NCI-H82 treated with DMSO at 0.1 percent for 48 hours (cell line): ENCODE data around the gene CLK2.
A peak's percentile ranks its signal among the peaks of the same experiment; 100 is the strongest.
"Not testable (repeated sequence)": the region's sequence is repeated elsewhere in the genome, so short reads cannot be mapped to it uniquely, and the experiment has no call there.

ENCODE experiments used
- DNase-seq: peaks from one replicate; lab custom pipeline; 2025; ENCODE audit not compliant: unreplicated experiment; lab: John Stamatoyannopoulos, UW

Gene CLK2

GRCh38 chr1:155297384-155297783 lies 24.1 kb upstream of the CLK2 start:
- no peak for DNase-seq

- DNase-seq = no peak
These were observed 23.4 kb upstream of the CLK2 start for GRCh38 chr1:155296661-155297060.

DNA sequence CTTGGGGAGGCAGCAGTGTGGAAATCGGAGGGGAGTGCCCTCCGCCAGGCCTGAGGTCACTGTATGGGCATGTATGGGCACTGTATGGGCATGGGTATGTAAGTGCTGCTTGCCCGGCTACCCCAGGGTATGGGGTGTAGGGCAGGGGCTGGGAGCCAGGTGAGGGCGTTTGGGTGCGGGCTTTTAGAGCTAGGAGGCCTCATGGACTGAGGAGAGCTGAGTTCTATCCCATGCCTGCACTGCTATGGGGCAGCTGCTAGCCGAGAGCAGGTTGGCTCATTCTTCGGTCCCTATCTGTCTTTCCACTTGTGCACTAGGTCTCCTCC lies 22.6 kb upstream of the CLK2 start:
- DNase-seq = no peak

DNA sequence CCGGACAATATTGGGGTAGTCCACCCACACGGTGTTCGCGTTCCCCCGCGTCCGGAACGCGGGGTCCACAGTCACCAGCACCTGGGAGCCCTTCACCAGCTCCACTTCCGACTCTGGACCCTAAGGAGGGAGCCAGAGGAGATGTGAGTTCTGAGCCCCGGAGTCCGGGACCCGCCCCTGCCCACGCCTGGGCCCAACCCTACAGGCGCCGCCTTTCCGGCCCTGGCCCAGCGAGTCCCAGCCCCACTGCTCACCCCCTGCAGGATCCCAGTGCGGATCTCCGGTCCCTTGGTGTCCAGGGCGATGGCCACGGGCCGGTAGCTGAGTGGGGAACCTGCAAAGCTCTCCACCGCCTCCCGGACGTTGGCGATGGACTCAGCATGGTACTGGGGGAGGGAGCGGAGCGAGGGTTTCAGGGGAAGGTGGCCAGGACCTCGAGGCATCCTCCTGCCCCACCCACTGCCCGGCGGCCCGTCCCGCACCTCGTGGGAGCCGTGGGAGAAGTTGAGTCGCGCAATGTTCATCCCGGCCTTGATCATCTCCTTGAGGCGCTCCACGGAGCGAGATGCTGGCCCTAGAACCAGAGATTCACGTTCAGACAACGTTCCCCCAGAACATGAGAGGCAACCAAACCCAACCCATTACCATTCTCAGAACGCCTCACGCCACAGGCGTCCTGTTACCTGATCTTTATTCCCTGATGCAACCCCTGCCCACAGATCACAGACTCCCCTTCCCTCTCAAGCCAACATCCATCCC lies 22.1 kb upstream of the CLK2 start:
- DNase-seq = no peak

DNA sequence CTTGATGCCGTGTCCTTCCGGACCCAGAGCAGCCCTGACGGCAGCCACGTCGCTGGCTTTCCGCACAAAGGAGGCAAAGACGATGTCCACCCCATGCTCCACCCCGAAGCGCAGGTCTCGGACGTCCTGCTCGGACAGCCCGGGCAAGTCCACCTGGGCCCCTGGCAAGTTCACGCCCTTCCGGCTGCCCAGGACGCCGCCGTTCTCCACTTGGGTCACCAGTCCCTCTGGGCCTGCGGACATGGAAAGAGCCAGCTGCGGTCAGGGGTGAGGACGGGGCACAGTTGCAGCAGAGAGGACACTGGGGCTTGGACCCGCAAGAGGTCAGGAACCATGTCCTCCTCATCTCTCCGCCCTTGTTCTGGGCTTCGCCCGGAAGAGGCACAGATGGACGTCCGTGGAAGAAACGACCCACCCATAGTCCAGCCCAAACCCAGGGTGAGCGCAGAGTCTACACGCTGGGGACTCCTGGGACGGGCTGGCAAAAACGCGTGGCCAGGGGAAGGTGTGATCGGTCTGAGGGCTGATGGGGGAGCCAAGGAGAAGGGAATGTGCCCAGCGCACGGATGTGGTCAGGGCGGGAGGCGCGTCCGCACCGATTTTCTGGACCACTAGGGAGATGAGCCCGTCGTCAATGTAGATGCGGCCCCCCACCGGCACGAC lies 21.3 kb upstream of the CLK2 start:
- DNase-seq = no peak

- no peak for DNase-seq
These were observed 19.9 kb upstream of the CLK2 start for GRCh38 chr1:155293086-155293749.

DNA sequence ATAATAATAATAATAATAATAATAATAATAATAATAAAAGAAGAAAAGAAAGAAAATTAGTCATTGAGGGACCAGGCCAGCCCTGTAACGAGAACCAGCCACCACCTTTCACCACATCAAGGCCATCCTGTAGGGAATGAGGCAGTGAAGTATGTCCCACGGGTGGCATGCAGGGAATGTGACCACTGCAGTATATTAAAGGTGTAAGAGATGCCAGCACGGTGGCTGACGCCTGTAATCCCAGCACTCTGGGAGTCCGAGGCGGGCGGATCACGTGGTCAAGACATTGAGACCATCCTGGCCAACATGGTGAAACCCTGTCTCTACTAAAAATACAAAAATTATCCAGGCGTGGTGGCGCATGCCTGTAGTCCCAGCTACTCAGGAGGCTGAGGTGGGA lies 17.7 kb upstream of the CLK2 start:
- DNase-seq = not testable (repeated sequence)

DNA sequence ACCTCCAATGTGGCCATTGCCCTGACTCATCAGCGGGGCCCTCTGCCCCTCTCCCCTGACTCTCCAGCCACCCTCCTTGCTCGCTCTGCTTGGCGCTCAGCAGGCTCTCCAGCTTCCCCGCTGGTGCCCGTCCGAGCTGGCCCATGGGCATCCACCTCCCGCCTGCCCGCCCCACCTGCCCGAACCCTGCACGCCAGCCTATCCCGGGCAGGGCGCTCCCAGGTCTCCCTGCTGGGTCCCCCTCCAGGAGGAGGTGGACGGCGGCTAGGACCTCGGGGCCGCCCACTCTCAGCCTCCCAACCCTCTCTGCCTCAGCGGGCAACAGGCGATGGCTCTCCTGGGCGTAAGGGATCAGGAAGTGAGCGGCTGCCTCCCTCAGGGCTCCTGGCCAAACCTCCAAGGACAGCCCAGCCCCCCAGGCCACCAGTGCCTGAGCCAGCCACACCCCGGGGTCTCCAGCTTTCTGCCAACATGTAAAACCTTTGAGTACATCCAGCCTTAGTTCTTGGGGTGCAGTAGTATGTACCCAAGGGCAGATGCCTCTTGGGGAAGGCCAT lies 14.8 kb upstream of the CLK2 start:
- DNase-seq = no peak

GRCh38 chr1:155286544-155286943 lies 13.2 kb upstream of the CLK2 start:
- DNase-seq = no peak

- no peak for DNase-seq
These were observed 12.3 kb upstream of the CLK2 start for GRCh38 chr1:155285631-155286044.

- DNase-seq = no peak
These were observed 11.8 kb upstream of the CLK2 start for GRCh38 chr1:155285063-155285462.

- no peak for DNase-seq
These were observed 11.2 kb upstream of the CLK2 start for GRCh38 chr1:155284476-155284875.

GRCh38 chr1:155282488-155283091 lies 9.3 kb upstream of the CLK2 start:
- no peak for DNase-seq

DNA sequence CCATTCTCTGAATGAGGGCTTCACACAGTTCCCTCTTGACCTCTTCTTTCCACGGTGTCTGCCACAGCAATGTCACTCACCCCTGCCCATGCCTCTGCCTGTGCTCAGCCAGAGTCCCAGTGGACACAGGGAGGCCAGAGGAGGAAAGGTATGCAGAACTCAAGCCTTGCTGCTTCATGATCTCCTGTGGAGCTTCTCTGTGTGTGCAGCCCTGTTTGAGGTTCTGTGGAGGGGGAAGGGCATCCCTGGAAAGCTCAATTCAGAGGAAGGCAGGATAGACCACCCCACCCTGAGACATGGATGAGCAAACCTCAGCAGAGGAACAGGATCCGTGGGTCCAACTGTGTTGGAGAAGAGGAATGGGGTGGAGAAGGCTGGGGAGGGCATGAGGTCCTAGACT lies 6.0 kb upstream of the CLK2 start:
- DNase-seq = no peak

GRCh38 chr1:155278689-155279160 lies 5.4 kb upstream of the CLK2 start:
- DNase-seq = no peak

DNA sequence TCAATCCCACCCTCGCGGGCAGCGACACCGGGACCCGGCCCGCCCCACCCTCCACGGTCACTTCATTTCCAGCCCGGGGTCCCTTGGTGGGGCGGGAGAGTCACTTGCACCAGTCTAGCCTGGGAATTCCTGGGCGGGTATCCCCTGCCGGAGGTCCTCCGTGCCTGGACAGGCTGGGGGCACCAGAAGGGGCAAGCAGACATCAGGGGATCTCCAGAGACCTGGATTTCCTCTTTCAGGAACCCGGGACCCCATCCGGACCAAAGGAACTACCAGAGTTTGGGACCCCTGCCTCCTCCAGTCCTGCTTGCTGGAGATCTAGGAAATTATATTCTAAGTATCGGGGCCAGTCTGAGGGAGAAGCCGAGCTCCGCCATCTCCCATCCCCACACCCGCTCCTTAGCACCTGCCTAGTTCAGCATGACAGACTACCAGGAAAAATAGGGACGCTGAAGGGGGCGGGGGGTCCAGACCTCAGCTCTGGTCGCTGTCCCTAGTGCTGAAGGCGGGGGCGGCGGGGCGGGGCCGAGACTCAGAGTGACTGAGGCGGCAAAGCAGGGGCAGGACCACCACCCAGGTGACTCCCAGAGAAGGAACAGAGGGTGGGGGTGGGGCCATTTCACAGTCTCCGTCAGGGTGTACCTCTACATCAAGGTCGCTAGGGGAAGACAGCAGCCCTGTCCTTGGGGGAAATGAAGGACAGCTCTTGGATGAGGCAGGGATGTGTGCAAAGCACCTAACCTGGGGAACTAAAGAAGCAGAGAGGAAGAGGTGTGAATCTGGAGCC lies 4.8 kb upstream of the CLK2 start:
- DNase-seq = peak; percentile 51

- DNase-seq = peak; percentile 98
These were observed 4.0 kb upstream of the CLK2 start, which contains the start of gene HCN3 for GRCh38 chr1:155277070-155277901. HCN3 (plus strand) TSS chr1:155277463; CDS start chr1:155277591, 128 bp downstream.

DNA sequence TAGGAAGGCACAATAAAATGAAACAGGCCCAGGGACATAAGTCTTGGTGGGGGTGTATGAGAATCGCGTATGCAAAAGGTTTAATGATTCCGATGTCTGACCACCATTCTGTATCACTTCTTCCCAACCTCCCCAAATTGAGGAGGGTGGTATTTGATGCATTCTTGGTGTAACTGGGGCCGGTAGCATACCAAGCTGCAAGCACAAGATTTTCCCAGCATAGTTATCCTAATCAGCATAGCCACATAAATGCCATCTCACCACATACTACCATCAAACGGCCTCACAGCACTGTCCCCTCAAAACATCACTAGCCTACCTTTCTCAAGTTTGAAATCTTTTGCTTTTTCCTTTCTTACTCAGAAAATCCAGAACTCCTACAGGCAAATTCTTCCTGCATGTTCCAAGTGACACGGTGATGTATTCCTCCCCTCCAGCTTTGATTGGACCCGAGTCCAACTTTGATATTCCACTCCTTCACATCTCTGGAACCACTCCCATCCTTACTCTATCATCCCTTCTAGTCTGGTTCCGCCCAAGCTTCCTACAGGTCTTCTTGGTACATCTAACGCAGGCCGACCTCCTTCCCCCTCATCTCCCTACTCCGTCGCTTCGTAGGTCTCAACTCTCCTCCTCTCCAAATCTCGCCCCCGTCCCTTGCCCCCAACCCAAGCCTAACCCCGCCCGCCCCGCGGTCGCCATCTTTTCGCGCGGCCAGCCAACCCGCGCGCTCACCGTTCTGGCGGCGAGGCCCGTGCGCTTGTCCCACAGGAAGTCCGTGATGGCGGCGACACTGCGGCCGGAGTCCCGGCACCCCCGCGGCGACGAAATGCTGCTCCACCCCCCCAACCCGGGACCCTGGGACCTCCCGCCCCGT lies 600 bp downstream of the CLK2 start:
- peak; percentile 26 for DNase-seq

- no peak for DNase-seq
These were observed 3.9 kb downstream of the CLK2 start for GRCh38 chr1:155269381-155269780.
